GM10266 (cell line): Measurements from ENCODE around the gene FAF1.

ENCODE experiments used
- DNase-seq: peaks from one replicate; pipeline ENCODE4 v3.0.0; 2012; ENCODE audit errors: extremely low spot score
- CTCF ChIP-seq: IDR thresholded peaks from 2 replicates; pipeline ENCODE4 v1.5.1; 2012; ENCODE audit warnings: mild to moderate bottlenecking, low read depth; ENCODE audit not compliant: control insufficient read depth, insufficient read depth; ENCODE audit errors: missing control alignments

The FAF1 gene

GRCh38 chr1:50667710-50668356 is 292.2 kb downstream of the FAF1 start:
- no peak for TF ChIP-seq CTCF
- no peak for DNase-seq

GRCh38 chr1:50667272-50667671 is 292.8 kb downstream of the FAF1 start:
- TF ChIP-seq CTCF = no peak
- DNase-seq = no peak

GRCh38 chr1:50666849-50667248 is 293.2 kb downstream of the FAF1 start:
- DNase-seq = no peak
- TF ChIP-seq CTCF = no peak

GRCh38 chr1:50665413-50665812 is 294.7 kb downstream of the FAF1 start:
- DNase-seq = no peak
- no peak for TF ChIP-seq CTCF

- no peak for TF ChIP-seq CTCF
These were observed 298.4 kb downstream of the FAF1 start for GRCh38 chr1:50661626-50662025.

GRCh38 chr1:50659107-50659662 is 300.9 kb downstream of the FAF1 start:
- TF ChIP-seq CTCF = no peak
- DNase-seq = no peak

More at GRCh38 chr1:50661626-50662025, 298.4 kb downstream of the FAF1 start:
- no peak for DNase-seq

- TF ChIP-seq CTCF = no peak
- no peak for DNase-seq
These were observed 301.5 kb downstream of the FAF1 start for GRCh38 chr1:50658459-50659076.
